Keratinocyte (primary cell): ENCODE results near the gene SMC5. TPM values are rescaled to one million over a fixed set of nuclear protein-coding genes. Genes with fewer than 3 reads are reported as not detected.

ENCODE experiments used
- DNase-seq: peaks from one replicate; pipeline ENCODE4 v3.0.0-alpha.2; 2011; ENCODE audit warnings: low read depth, missing footprints, low spot score
- FAIRE-seq: peaks from 2 replicates; lab custom pipeline; 2011; peaks lifted over from hg19 to GRCh38; lab: Jason Lieb, UNC
- H2AFZ ChIP-seq: 2 replicates; pipeline ENCODE4 v1.6.0; 2012; ENCODE audit warnings: low read length, control low read depth, inconsistent platforms; ENCODE audit not compliant: control insufficient read depth
- H3K27ac ChIP-seq: 2 replicates; pipeline ENCODE4 v1.5.1; 2011; ENCODE audit warnings: low read length; ENCODE audit not compliant: control insufficient read depth, insufficient read depth
- H3K27me3 ChIP-seq: 3 replicates; pipeline ENCODE4 v1.6.0; 2011; ENCODE audit warnings: low read length; ENCODE audit not compliant: control insufficient read depth, insufficient read depth; ENCODE audit errors: extremely low read depth
- H3K36me3 ChIP-seq, 2 experiments: 2 replicates in 1 of 2; 3 replicates in 1 of 2; pipeline ENCODE4 v1.5.1; 2011; ENCODE audit warnings: low read length in 2 of 2, mild to moderate bottlenecking in 1 of 2; ENCODE audit not compliant: control insufficient read depth in 2 of 2, insufficient read depth in 2 of 2; ENCODE audit errors: extremely low read depth in 1 of 2
- H3K4me1 ChIP-seq: 3 replicates; pipeline ENCODE4 v1.5.1; 2011; ENCODE audit warnings: low read length; ENCODE audit not compliant: control insufficient read depth, insufficient read depth; ENCODE audit errors: extremely low read depth
- H3K4me2 ChIP-seq: 3 replicates; pipeline ENCODE4 v1.6.0; 2011; ENCODE audit warnings: low read depth, low read length; ENCODE audit not compliant: control insufficient read depth, insufficient read depth; ENCODE audit errors: extremely low read depth
- H3K4me3 ChIP-seq, 3 experiments: fragments of 200-600 bp in 1 of 3; sonication (generic) in 1 of 3; 2 replicates in 2 of 3; 3 replicates in 1 of 3; pipeline ENCODE4 v1.5.1; 2011 to 2016; ENCODE audit warnings: low read length in 3 of 3, mild to moderate bottlenecking in 3 of 3, control low read depth in 2 of 3, inconsistent platforms in 1 of 3, low read depth in 1 of 3, mixed read lengths in 1 of 3, mixed run types in 1 of 3, moderate library complexity in 1 of 3; ENCODE audit not compliant: control insufficient read depth in 2 of 3, insufficient read depth in 2 of 3; ENCODE audit errors: extremely low read depth in 1 of 3
- H3K79me2 ChIP-seq: 2 replicates; pipeline ENCODE4 v1.6.0; 2012; ENCODE audit warnings: low read length; ENCODE audit not compliant: control insufficient read depth, insufficient read depth
- H3K9ac ChIP-seq: 3 replicates; pipeline ENCODE4 v1.6.0; 2011; ENCODE audit warnings: low read length; ENCODE audit not compliant: control insufficient read depth, insufficient read depth; ENCODE audit errors: extremely low read depth
- H3K9me1 ChIP-seq: 3 replicates; pipeline ENCODE4 v1.6.0; 2011; ENCODE audit warnings: low read length; ENCODE audit not compliant: control insufficient read depth, insufficient read depth; ENCODE audit errors: extremely low read depth
- H3K9me3 ChIP-seq: 2 replicates; pipeline ENCODE4 v1.5.1; 2012; ENCODE audit warnings: low read depth, low read length; ENCODE audit not compliant: control insufficient read depth
- H4K20me1 ChIP-seq: 3 replicates; pipeline ENCODE4 v1.6.0; 2011; ENCODE audit warnings: low read length; ENCODE audit not compliant: control insufficient read depth, insufficient read depth; ENCODE audit errors: extremely low read depth
- EZH2 ChIP-seq: IDR thresholded peaks from one replicate; pipeline ENCODE4 v1.6.1; 2012; ENCODE audit warnings: inconsistent platforms, mild to moderate bottlenecking, low read length, moderate library complexity
- dilution Hi-C: fragments of 300-500 bp; cut with MboI; formaldehyde crosslinking; loops from one replicate; pipeline ENCODE4 v1.7.0; 2020; ENCODE audit warnings: low sequenced_read_pairs; ENCODE audit not compliant: extremely low pct_ligation_motif_present
- polyA plus RNA-seq, 5 experiments: library from polyadenylated mRNA; depleted of rRNA in 3 of 5; stranded (reverse) in 3 of 5; stranded (forward) in 1 of 5; unstranded in 1 of 5; fragments of >200 nt; gene quantifications; 1 replicate in 1 of 5; 2 replicates in 3 of 5; 3 replicates in 1 of 5; pipeline versions ENCODE4 v1.2.1 to v1.2.3, GENCODE V29; 2011 to 2012; ENCODE audit warnings: missing spikeins in 2 of 5, low read depth in 1 of 5, low replicate concordance in 1 of 5
- TF ChIP-seq, protein P1 (sequence below), 3 experiments: IDR thresholded peaks in 1 of 3; conservative IDR thresholded peaks in 1 of 3; optimal IDR thresholded peaks in 1 of 3; 2 replicates in 2 of 3; 3 replicates in 1 of 3; pipeline versions ENCODE3 to v1.5.1; 2011; ENCODE audit warnings: low read length in 3 of 3, mild to moderate bottlenecking in 3 of 3, moderate library complexity in 2 of 3, control low read depth in 1 of 3, inconsistent platforms in 1 of 3; ENCODE audit not compliant: insufficient read depth in 2 of 3; ENCODE audit errors: extremely low read depth in 1 of 3

The SMC5 gene
- polyA plus RNA-seq, 1 donor (not counting 4 experiments of a cell fraction or from before 2014, with no cell fraction given) = 16.5 TPM

DNA sequence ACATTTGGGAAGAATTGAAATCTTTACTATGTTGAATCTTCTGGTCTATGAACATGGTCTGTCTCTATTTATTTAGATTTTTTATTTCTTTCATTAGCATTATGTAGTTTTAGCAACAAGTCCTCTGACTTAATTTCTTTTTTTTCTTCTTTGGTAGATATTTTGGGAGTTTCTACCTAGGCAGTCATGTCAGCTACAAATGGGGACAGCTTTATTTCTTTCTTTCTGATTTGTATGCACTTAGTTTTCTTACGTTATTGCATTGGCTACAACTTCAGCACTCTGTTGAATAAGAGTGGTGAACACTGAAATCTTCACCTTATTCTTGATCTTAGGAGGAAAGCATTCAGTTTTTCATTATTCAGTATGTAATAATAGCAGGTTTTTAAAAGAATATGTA is 33.5 kb downstream of the SMC5 start:
- H3K4me3 ChIP-seq = no peak overlapping the region
- TF ChIP-seq, protein P1, sequence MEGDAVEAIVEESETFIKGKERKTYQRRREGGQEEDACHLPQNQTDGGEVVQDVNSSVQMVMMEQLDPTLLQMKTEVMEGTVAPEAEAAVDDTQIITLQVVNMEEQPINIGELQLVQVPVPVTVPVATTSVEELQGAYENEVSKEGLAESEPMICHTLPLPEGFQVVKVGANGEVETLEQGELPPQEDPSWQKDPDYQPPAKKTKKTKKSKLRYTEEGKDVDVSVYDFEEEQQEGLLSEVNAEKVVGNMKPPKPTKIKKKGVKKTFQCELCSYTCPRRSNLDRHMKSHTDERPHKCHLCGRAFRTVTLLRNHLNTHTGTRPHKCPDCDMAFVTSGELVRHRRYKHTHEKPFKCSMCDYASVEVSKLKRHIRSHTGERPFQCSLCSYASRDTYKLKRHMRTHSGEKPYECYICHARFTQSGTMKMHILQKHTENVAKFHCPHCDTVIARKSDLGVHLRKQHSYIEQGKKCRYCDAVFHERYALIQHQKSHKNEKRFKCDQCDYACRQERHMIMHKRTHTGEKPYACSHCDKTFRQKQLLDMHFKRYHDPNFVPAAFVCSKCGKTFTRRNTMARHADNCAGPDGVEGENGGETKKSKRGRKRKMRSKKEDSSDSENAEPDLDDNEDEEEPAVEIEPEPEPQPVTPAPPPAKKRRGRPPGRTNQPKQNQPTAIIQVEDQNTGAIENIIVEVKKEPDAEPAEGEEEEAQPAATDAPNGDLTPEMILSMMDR (optimal IDR thresholded peaks at IDR 0.05 in 1 of 3, IDR thresholded peaks at IDR 0.05 in 1 of 3, conservative IDR thresholded peaks at IDR 0.05 in 1 of 3; ENCODE audit: extremely low read depth in 1 of 3, insufficient read depth in 2 of 3, low read length in 3 of 3) = no peak
- TF ChIP-seq EZH2 = no peak
- H2AFZ ChIP-seq = no peak overlapping the region
- DNase-seq (no peak), FAIRE-seq (no peak)
- no peaks in the 10 kb centered on the region for H3K9me3 ChIP-seq
- H3K27ac ChIP-seq = no peak overlapping the region
- H3K9me1 ChIP-seq = no peaks in the 10 kb centered on the region
- H3K9ac ChIP-seq = no peak overlapping the region
- no peaks in the 10 kb centered on the region for H4K20me1 ChIP-seq
- dilution Hi-C loops = no loop called here
- H3K4me1 ChIP-seq = no peaks in the 10 kb centered on the region
- H3K36me3 ChIP-seq = peaks cover 0 to 4% of the 10 kb centered on the region in 2 experiments
- peaks cover 18% of the 10 kb centered on the region for H3K79me2 ChIP-seq
- no peak overlapping the region for H3K4me2 ChIP-seq
- H3K27me3 ChIP-seq = no peaks in the 10 kb centered on the region

DNA sequence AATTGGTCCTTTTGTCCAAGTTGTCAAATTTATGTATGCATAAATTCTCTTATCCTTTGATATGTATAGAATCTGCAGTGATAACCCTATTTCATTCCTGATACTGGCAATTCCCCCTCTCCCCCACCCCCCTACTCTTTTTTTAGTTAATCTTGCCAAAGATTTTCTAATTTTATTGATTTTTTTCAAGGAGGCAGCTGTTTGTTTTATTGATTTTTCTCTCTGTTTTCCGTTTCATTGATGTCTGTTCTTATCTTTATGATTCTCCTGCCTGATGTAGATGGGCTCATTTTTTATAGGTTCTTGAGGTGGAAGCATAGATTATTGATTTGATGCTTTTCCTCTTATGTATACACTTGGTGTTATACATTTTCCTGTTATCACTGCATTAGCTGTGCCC is 34.4 kb downstream of the SMC5 start:
- H3K4me2 ChIP-seq = no peak overlapping the region
- H4K20me1 ChIP-seq = no peaks in the 10 kb centered on the region
- H3K36me3 ChIP-seq = peaks cover 0 to 2% of the 10 kb centered on the region in 2 experiments
- no peak overlapping the region for H3K9ac ChIP-seq
- H3K9me3 ChIP-seq = no peaks in the 10 kb centered on the region
- no peak overlapping the region for H2AFZ ChIP-seq
- H3K4me1 ChIP-seq = no peaks in the 10 kb centered on the region
- no peaks in the 10 kb centered on the region for H3K9me1 ChIP-seq
- dilution Hi-C loops = no loop called here
- FAIRE-seq = no peak
- H3K4me3 ChIP-seq = no peak overlapping the region
- no peak for TF ChIP-seq EZH2
- TF ChIP-seq, protein P1 (optimal IDR thresholded peaks at IDR 0.05 in 1 of 3, IDR thresholded peaks at IDR 0.05 in 1 of 3, conservative IDR thresholded peaks at IDR 0.05 in 1 of 3; ENCODE audit: extremely low read depth in 1 of 3, insufficient read depth in 2 of 3, low read length in 3 of 3) = no peak
- no peaks in the 10 kb centered on the region for H3K27me3 ChIP-seq
- no peak for DNase-seq
- H3K27ac ChIP-seq = no peak overlapping the region
- H3K79me2 ChIP-seq = peaks cover 18% of the 10 kb centered on the region
